Liver (tissue), 3 donors: ENCODE measurements around the gene ZNF564.

Source experiments
- JUND ChIP-seq, 2 donors: IDR thresholded peaks; 2 replicates each; pipeline ENCODE4 v1.6.1; 2016; ENCODE audit warnings: antibody characterized with exemption in 2 of 2
- MAX ChIP-seq: IDR thresholded peaks from 2 replicates; pipeline ENCODE4 v1.6.1; 2016; ENCODE audit warnings: antibody characterized with exemption
- TAF1 ChIP-seq: conservative IDR thresholded peaks from 2 replicates; pipeline ENCODE4 v1.6.1; 2016; ENCODE audit warnings: antibody characterized with exemption, mild to moderate bottlenecking
- YY1 ChIP-seq: IDR thresholded peaks from 2 replicates; pipeline ENCODE4 v1.6.1; 2016; ENCODE audit warnings: antibody characterized with exemption, mild to moderate bottlenecking
- ZBTB33 ChIP-seq: IDR thresholded peaks from 2 replicates; pipeline ENCODE4 v1.6.1; 2016; ENCODE audit warnings: antibody characterized with exemption
- TF ChIP-seq, protein P1 (sequence below): fragments of 150-350 bp; IDR thresholded peaks from 2 replicates; pipeline ENCODE4 v1.5.1; 2017; ENCODE audit warnings: improper control_type of control experiment, low read depth, low read length; ENCODE audit not compliant: missing input control
- donor health status: healthy.
- donor health status: healthy.

DNA sequence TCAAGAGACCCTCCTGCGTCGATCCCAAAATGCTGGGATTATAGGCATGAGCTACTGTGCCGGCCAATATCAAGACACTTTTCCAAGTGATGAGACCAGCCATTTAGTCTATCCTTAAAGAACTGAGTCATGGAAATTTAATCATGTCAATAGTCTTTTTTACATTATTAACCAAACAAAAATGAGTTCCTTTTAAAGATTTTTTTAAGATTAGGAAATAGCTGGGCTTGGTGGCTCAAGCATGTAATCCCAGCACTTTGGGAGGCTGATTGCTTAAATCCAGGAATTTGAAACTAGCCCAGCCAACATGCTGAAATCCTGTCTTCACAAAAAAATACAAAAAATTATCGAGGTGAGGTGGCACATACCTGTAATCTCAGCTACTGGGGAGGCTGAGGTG lies 16.7 kb upstream of the ZNF564 start:
- TF ChIP-seq, protein P1, sequence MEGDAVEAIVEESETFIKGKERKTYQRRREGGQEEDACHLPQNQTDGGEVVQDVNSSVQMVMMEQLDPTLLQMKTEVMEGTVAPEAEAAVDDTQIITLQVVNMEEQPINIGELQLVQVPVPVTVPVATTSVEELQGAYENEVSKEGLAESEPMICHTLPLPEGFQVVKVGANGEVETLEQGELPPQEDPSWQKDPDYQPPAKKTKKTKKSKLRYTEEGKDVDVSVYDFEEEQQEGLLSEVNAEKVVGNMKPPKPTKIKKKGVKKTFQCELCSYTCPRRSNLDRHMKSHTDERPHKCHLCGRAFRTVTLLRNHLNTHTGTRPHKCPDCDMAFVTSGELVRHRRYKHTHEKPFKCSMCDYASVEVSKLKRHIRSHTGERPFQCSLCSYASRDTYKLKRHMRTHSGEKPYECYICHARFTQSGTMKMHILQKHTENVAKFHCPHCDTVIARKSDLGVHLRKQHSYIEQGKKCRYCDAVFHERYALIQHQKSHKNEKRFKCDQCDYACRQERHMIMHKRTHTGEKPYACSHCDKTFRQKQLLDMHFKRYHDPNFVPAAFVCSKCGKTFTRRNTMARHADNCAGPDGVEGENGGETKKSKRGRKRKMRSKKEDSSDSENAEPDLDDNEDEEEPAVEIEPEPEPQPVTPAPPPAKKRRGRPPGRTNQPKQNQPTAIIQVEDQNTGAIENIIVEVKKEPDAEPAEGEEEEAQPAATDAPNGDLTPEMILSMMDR: no peak
- TF ChIP-seq JUND (IDR thresholded peaks at IDR 0.05) (no peak), ZBTB33 (no peak), YY1 (no peak), MAX (no peak), TAF1 (no peak)
